Measurements from ENCODE around the gene SAMD4B. TPM values are rescaled to one million over a fixed set of nuclear protein-coding genes. Genes with fewer than 3 reads are reported as not detected.

SAMD4B gene
- total RNA-seq, 1 experiment from 2014 or later: 163 TPM

DNA sequence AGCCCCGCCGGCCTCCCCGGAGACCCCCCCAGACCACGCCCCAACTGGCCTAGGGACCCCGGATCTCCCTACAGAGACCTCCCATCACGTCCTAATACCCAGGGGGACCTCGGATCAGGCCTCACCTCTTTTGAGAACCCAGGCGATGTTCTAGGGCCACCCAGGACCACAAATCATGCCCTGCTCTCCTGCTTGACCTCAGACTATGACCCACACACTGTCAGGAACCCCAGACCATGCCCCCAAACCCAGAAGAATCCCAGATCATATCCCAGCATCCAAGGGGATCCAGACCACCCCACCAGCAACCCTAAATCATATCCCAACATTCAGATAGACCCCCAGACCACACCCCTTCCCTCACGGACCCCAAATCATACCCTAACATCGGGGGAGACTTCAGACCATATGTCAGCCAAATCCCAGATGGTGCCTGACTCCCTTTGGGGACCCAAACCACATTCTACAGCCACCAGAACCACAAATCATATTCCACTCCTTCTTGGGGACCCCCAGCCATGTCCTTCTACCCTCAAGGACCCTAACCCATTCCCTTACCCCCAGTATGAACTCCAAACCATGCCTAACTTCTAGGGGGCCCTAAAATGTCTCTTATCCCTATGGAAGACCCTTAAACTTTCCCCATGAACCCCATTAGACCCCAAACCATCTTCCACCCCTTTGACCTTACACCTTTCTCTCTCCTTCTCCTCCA is 20.9 kb upstream of the SAMD4B start:
- Histone ChIP-seq H3F3A (ENCODE audit: insufficient read depth, low read depth) (peaks cover 5% of the 10 kb centered on the region; the same call in 1 of the 2 replicates), H3K4me2 (peak overlapping the region; percentile 53; the same call in 1 of the 2 replicates), H3K36me3 (ENCODE audit: low read depth) (no peaks in the 10 kb centered on the region), H3K79me2 (ENCODE audit: low read depth) (0 out of 2 replicates have a peak, but pooled peaks cover 7% of the 10 kb centered on the region), H3K27me3 (ENCODE audit: insufficient read depth, low read depth) (no peaks in the 10 kb centered on the region; the same call in 1 of the 2 replicates), H3K9me2 (ENCODE audit: insufficient read depth) (no peaks in the 10 kb centered on the region), H3K4me1 (replicated peaks; ENCODE audit: insufficient read depth) (peaks cover 11% of the 10 kb centered on the region), H3K4me3 (no peak overlapping the region), H2AFZ (no peak overlapping the region), H3K9me3 (ENCODE audit: insufficient read depth, low read depth) (no peaks in the 10 kb centered on the region), H4K20me1 (ENCODE audit: insufficient read depth) (no peaks in the 10 kb centered on the region), H3K27ac (no peak overlapping the region)
- CTCF ChIA-PET: no interaction called here
- DNase-seq: no peak
- POLR2A ChIA-PET (ENCODE audit: unreplicated experiment): no interaction called here
- intact Hi-C loops (cut with micrococcal nuclease; ENCODE audit: unreplicated experiment): no loop called here
- BruUV-seq (replicated peaks): no TSS peak
- no peak for TF ChIP-seq EZH2 (IDR thresholded peaks at IDR 0.05; ENCODE audit: low read depth)
- TF ChIP-seq, protein P1, sequence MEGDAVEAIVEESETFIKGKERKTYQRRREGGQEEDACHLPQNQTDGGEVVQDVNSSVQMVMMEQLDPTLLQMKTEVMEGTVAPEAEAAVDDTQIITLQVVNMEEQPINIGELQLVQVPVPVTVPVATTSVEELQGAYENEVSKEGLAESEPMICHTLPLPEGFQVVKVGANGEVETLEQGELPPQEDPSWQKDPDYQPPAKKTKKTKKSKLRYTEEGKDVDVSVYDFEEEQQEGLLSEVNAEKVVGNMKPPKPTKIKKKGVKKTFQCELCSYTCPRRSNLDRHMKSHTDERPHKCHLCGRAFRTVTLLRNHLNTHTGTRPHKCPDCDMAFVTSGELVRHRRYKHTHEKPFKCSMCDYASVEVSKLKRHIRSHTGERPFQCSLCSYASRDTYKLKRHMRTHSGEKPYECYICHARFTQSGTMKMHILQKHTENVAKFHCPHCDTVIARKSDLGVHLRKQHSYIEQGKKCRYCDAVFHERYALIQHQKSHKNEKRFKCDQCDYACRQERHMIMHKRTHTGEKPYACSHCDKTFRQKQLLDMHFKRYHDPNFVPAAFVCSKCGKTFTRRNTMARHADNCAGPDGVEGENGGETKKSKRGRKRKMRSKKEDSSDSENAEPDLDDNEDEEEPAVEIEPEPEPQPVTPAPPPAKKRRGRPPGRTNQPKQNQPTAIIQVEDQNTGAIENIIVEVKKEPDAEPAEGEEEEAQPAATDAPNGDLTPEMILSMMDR (conservative IDR thresholded peaks at IDR 0.05): no peak

DNA sequence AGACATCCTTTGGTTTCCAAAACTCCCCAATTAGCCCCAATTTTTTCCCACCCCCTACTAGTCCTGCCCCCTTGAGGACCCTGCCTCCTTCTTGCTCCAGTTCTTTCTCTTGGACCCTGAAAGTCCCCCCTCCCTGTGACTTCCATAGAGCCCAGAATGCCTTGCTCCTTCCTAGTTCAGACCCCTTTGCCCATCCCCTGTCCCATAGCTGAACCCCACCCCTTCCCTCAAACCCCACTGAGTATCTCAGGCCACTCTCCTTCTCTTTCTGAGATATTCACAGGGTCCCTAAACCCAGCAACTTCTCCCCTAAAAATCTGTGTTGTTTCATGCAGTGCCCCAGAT is 20.4 kb upstream of the SAMD4B start:
- BruUV-seq (replicated peaks): no TSS peak
- H2AFZ ChIP-seq: no peak overlapping the region
- no peaks in the 10 kb centered on the region for H3K9me2 ChIP-seq (ENCODE audit: insufficient read depth)
- H3K4me1 ChIP-seq (replicated peaks; ENCODE audit: insufficient read depth): peaks cover 11% of the 10 kb centered on the region
- no peaks in the 10 kb centered on the region for H4K20me1 ChIP-seq (ENCODE audit: insufficient read depth)
- no peak overlapping the region for H3K4me2 ChIP-seq
- H3K36me3 ChIP-seq (ENCODE audit: low read depth): no peaks in the 10 kb centered on the region
- ChIA-PET CTCF (no interaction called here), POLR2A (ENCODE audit: unreplicated experiment) (interaction anchor here (0.6 kb wide), 1 partner anchor 675 kb away, joined by 4 read pairs; the partner anchor contains the start of gene ACTN4)
- peaks cover 5% of the 10 kb centered on the region; the same call in 1 of the 2 replicates for H3F3A ChIP-seq (ENCODE audit: insufficient read depth, low read depth)
- DNase-seq: no peak
- H3K79me2 ChIP-seq (ENCODE audit: low read depth): 0 out of 2 replicates have a peak, but pooled peaks cover 7% of the 10 kb centered on the region
- no peaks in the 10 kb centered on the region; the same call in 1 of the 2 replicates for H3K27me3 ChIP-seq (ENCODE audit: insufficient read depth, low read depth)
- H3K4me3 ChIP-seq: no peak overlapping the region
- TF ChIP-seq, protein P1 (conservative IDR thresholded peaks at IDR 0.05): no peak
- no peak for TF ChIP-seq EZH2 (IDR thresholded peaks at IDR 0.05; ENCODE audit: low read depth)
- H3K9me3 ChIP-seq (ENCODE audit: insufficient read depth, low read depth): no peaks in the 10 kb centered on the region
- intact Hi-C loops (cut with micrococcal nuclease; ENCODE audit: unreplicated experiment): no loop called here
- no peak overlapping the region for H3K27ac ChIP-seq

DNA sequence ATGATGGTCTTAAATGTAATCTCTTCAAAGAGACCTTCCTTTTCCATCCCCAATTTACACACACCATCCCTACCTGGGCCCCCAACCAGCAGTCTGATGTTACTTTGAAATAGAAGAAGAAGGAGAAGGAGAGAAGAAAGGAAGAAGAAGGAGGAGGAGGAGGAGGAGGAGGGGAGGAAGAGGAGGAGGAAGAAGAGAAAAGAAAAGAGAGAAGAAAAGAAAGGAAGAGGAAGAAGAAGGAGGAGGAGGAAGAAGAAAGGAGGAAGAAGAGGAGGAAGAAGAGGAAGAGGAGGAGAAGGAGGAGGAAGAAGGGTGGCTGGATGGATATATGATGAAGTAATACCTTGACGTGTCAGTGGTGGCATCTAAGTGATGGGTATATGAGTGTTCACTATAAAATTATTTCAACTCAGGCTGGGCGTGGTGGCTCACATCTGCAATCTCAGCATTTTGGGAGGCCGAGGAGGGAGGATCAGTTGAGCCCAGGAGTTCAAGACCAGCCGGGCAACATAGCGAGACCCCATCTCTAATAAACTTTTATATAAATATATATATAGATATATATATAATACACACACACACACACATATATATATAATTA is 17.9 kb upstream of the SAMD4B start:
- CTCF ChIA-PET: no interaction called here
- H2AFZ ChIP-seq: no peak overlapping the region
- H3K4me1 ChIP-seq (replicated peaks; ENCODE audit: insufficient read depth): peaks cover 6% of the 10 kb centered on the region
- DNase-seq: no peak
- H3K4me3 ChIP-seq: no peak overlapping the region
- no peak overlapping the region for H3K4me2 ChIP-seq
- H3F3A ChIP-seq (ENCODE audit: insufficient read depth, low read depth): peaks cover 5% of the 10 kb centered on the region; the same call in 1 of the 2 replicates
- H3K27ac ChIP-seq: no peak overlapping the region
- POLR2A ChIA-PET (ENCODE audit: unreplicated experiment): no interaction called here
- H3K9me2 ChIP-seq (ENCODE audit: insufficient read depth): no peaks in the 10 kb centered on the region
- H4K20me1 ChIP-seq (ENCODE audit: insufficient read depth): no peaks in the 10 kb centered on the region
- H3K36me3 ChIP-seq (ENCODE audit: low read depth): no peaks in the 10 kb centered on the region
- no peak for TF ChIP-seq EZH2 (IDR thresholded peaks at IDR 0.05; ENCODE audit: low read depth)
- TF ChIP-seq, protein P1 (conservative IDR thresholded peaks at IDR 0.05): no peak
- no peaks in the 10 kb centered on the region for H3K9me3 ChIP-seq (ENCODE audit: insufficient read depth, low read depth)
- H3K27me3 ChIP-seq (ENCODE audit: insufficient read depth, low read depth): no peaks in the 10 kb centered on the region; the same call in 1 of the 2 replicates
- intact Hi-C loops (cut with micrococcal nuclease; ENCODE audit: unreplicated experiment): no loop called here
- no TSS peak for BruUV-seq (replicated peaks)
- H3K79me2 ChIP-seq (ENCODE audit: low read depth): 0 out of 2 replicates have a peak, but pooled peaks cover 3% of the 10 kb centered on the region
